GM19467 (cell line): Measurements from ENCODE around the gene SAPCD2.

ENCODE experiments used
- ATAC-seq: cut with Tn5 transposase; IDR thresholded peaks from one replicate; pipeline ENCODE4 v1.9.1; 2021; ENCODE audit warnings: mild to moderate bottlenecking, moderate library complexity; ENCODE audit not compliant: unreplicated experiment

SAPCD2 gene

GRCh38 chr9:137107312-137107921, 37.1 kb upstream of the SAPCD2 start:
- no peak for ATAC-seq

GRCh38 chr9:137106662-137107250, 36.4 kb upstream of the SAPCD2 start:
- no peak for ATAC-seq

GRCh38 chr9:137105814-137106661, 35.7 kb upstream of the SAPCD2 start:
- no peak for ATAC-seq

GRCh38 chr9:137103206-137103999, 33.0 kb upstream of the SAPCD2 start:
- no peak for ATAC-seq

- ATAC-seq, result no peak
These were observed 28.9 kb upstream of the SAPCD2 start for GRCh38 chr9:137099231-137099630.

- ATAC-seq, result no peak
These were observed 27.6 kb upstream of the SAPCD2 start for GRCh38 chr9:137097761-137098462.

- no peak for ATAC-seq
These were observed 26.6 kb upstream of the SAPCD2 start for GRCh38 chr9:137096785-137097546.

- peak; percentile 79 for ATAC-seq
These were observed 25.5 kb upstream of the SAPCD2 start for GRCh38 chr9:137095664-137096517.

GRCh38 chr9:137089232-137089947, 19.0 kb upstream of the SAPCD2 start:
- ATAC-seq, result no peak

GRCh38 chr9:137088121-137088520, 17.8 kb upstream of the SAPCD2 start:
- ATAC-seq, result no peak

GRCh38 chr9:137087409-137087925, 17.1 kb upstream of the SAPCD2 start:
- no peak for ATAC-seq

- peak; percentile 82 for ATAC-seq
These were observed 16.4 kb upstream of the SAPCD2 start, which contains the start of gene MAN1B1 for GRCh38 chr9:137086531-137087408. Gene MAN1B1 (plus strand): TSS chr9:137086985. CDS start chr9:137087000, 15 bp downstream.

- ATAC-seq, result peak; percentile 9
These were observed 15.7 kb upstream of the SAPCD2 start for GRCh38 chr9:137085920-137086530.

- no peak for ATAC-seq
These were observed 14.2 kb upstream of the SAPCD2 start for GRCh38 chr9:137084526-137084925.

- no peak for ATAC-seq
These were observed 13.1 kb upstream of the SAPCD2 start for GRCh38 chr9:137083394-137084004.

GRCh38 chr9:137082925-137083290, 12.6 kb upstream of the SAPCD2 start:
- ATAC-seq, result no peak
